GM15510 (cell line): ENCODE measurements around the gene ZIC1.

Source experiments
- POLR2A ChIP-seq: IDR thresholded peaks from 3 replicates; pipeline ENCODE4 v1.6.1; 2011; ENCODE audit warnings: borderline replicate concordance; ENCODE audit not compliant: insufficient read length; ENCODE audit errors: extremely low read depth

ZIC1 gene

GRCh38 chr3:147388700-147389580, 20.2 kb upstream of the ZIC1 start:
- TF ChIP-seq POLR2A: no peak

- TF ChIP-seq POLR2A: no peak
These were observed 19.4 kb upstream of the ZIC1 start for GRCh38 chr3:147389717-147390116.

- no peak for TF ChIP-seq POLR2A
These were observed 18.3 kb upstream of the ZIC1 start for GRCh38 chr3:147390589-147391569.

GRCh38 chr3:147391781-147392624, 17.2 kb upstream of the ZIC1 start:
- TF ChIP-seq POLR2A: no peak

GRCh38 chr3:147392625-147392946, 16.6 kb upstream of the ZIC1 start:
- no peak for TF ChIP-seq POLR2A

- no peak for TF ChIP-seq POLR2A
These were observed 15.8 kb upstream of the ZIC1 start for GRCh38 chr3:147393261-147393942.

GRCh38 chr3:147393943-147394883, 15.0 kb upstream of the ZIC1 start:
- no peak for TF ChIP-seq POLR2A

GRCh38 chr3:147394884-147395225, 14.3 kb upstream of the ZIC1 start:
- no peak for TF ChIP-seq POLR2A

- TF ChIP-seq POLR2A: no peak
These were observed 13.1 kb upstream of the ZIC1 start for GRCh38 chr3:147395899-147396711.

GRCh38 chr3:147396712-147397046, 12.5 kb upstream of the ZIC1 start:
- no peak for TF ChIP-seq POLR2A

- TF ChIP-seq POLR2A: no peak
These were observed 11.8 kb upstream of the ZIC1 start for GRCh38 chr3:147397155-147397874.
